Memory B cell (primary cell): ENCODE data around the gene IL20RA.
"Not testable (repeated sequence)": the region's sequence is repeated elsewhere in the genome, so short reads cannot be mapped to it uniquely, and the experiment has no call there.

Source experiments
- ATAC-seq: fragments of 150-1000 bp; cut with Tn5 transposase; 2 replicates; pipeline ENCODE4 v1.10.0; 2021; ENCODE audit warnings: low read depth, mild to moderate bottlenecking, moderate library complexity
- DNase-seq, 2 donors: peaks; one replicate each; pipeline ENCODE4 v3.0.0; 2022; ENCODE audit warnings: low spot score in 2 of 2
- H3K27ac Mint-ChIP-seq: one replicate; pipeline ENCODE4 v1.8.0; 2022; ENCODE audit warnings: mild to moderate bottlenecking, moderate library complexity, mixed read lengths
- H3K27me3 Mint-ChIP-seq: one replicate; pipeline ENCODE4 v1.8.0; 2022; ENCODE audit warnings: mixed read lengths
- H3K36me3 Mint-ChIP-seq: one replicate; pipeline ENCODE4 v1.8.0; 2022; ENCODE audit warnings: mild to moderate bottlenecking, mixed read lengths
- H3K4me1 Mint-ChIP-seq: one replicate; pipeline ENCODE4 v1.8.0; 2022; ENCODE audit warnings: mixed read lengths
- H3K4me3 Mint-ChIP-seq: one replicate; pipeline ENCODE4 v1.8.0; 2022; ENCODE audit warnings: mild to moderate bottlenecking, moderate library complexity, mixed read lengths
- H3K9me3 Mint-ChIP-seq: one replicate; pipeline ENCODE4 v1.8.0; 2022; ENCODE audit warnings: mixed read lengths

IL20RA gene

GRCh38 chr6:137044366-137045221, at the start of gene IL20RA:
Gene IL20RA, minus strand, starts transcription at chr6:137044965. Its CDS starts 237 bp downstream, at chr6:137044728.
- Mint-ChIP-seq H3K27ac (no peak within 1 kb of the TSS), H3K27me3 (peaks cover 34% of the 10 kb centered on the region), H3K9me3 (no peaks in the 10 kb centered on the region), H3K4me3 (peak within 1 kb of the TSS; percentile 80), H3K36me3 (no peaks in the 10 kb centered on the region), H3K4me1 (peaks cover 3% of the 10 kb centered on the region)
- ATAC-seq (peak; percentile 75), DNase-seq (peak; percentile 11 to 41)

- DNase-seq, result no peak
- H3K4me3 Mint-ChIP-seq, result no peak overlapping the region
- H3K27me3 Mint-ChIP-seq, result no peaks in the 10 kb centered on the region
- peaks cover 28% of the 10 kb centered on the region for H3K4me1 Mint-ChIP-seq
- ATAC-seq, result no peak
- no peak overlapping the region for H3K27ac Mint-ChIP-seq
- H3K36me3 Mint-ChIP-seq, result no peaks in the 10 kb centered on the region
- H3K9me3 Mint-ChIP-seq, result no peaks in the 10 kb centered on the region
These were observed 48.7 kb upstream of the IL20RA start for GRCh38 chr6:137093183-137094069.

GRCh38 chr6:137092018-137092417, 47.3 kb upstream of the IL20RA start:
- no peak overlapping the region for H3K27ac Mint-ChIP-seq
- no peak overlapping the region for H3K4me3 Mint-ChIP-seq
- H3K4me1 Mint-ChIP-seq, result peaks cover 24% of the 10 kb centered on the region
- no peaks in the 10 kb centered on the region for H3K36me3 Mint-ChIP-seq
- H3K27me3 Mint-ChIP-seq, result no peaks in the 10 kb centered on the region
- no peak for DNase-seq
- no peaks in the 10 kb centered on the region for H3K9me3 Mint-ChIP-seq
- no peak for ATAC-seq

- no peaks in the 10 kb centered on the region for H3K27me3 Mint-ChIP-seq
- no peak overlapping the region for H3K4me3 Mint-ChIP-seq
- ATAC-seq (no peak), DNase-seq (no peak)
- H3K27ac Mint-ChIP-seq, result no peak overlapping the region
- H3K36me3 Mint-ChIP-seq, result no peaks in the 10 kb centered on the region
- H3K9me3 Mint-ChIP-seq, result no peaks in the 10 kb centered on the region
- peaks cover 10% of the 10 kb centered on the region for H3K4me1 Mint-ChIP-seq
These were observed 44.5 kb upstream of the IL20RA start for GRCh38 chr6:137089305-137089704.

- Mint-ChIP-seq H3K4me3 (no peak overlapping the region), H3K27ac (no peak overlapping the region), H3K4me1 (peaks cover 3% of the 10 kb centered on the region), H3K9me3 (no peaks in the 10 kb centered on the region), H3K36me3 (no peaks in the 10 kb centered on the region), H3K27me3 (no peaks in the 10 kb centered on the region)
- DNase-seq, result no peak
- no peak for ATAC-seq
These were observed 43.1 kb upstream of the IL20RA start for GRCh38 chr6:137087902-137088301.

GRCh38 chr6:137086031-137086430, 41.3 kb upstream of the IL20RA start:
- H3K4me3 Mint-ChIP-seq, result no peak overlapping the region
- H3K27ac Mint-ChIP-seq, result no peak overlapping the region
- no peaks in the 10 kb centered on the region for H3K27me3 Mint-ChIP-seq
- ATAC-seq, result no peak
- no peak for DNase-seq
- H3K4me1 Mint-ChIP-seq, result peaks cover 3% of the 10 kb centered on the region
- no peaks in the 10 kb centered on the region for H3K36me3 Mint-ChIP-seq
- no peaks in the 10 kb centered on the region for H3K9me3 Mint-ChIP-seq

- DNase-seq, result no peak
- no peak for ATAC-seq
- Mint-ChIP-seq H3K36me3 (no peaks in the 10 kb centered on the region), H3K4me1 (peaks cover 3% of the 10 kb centered on the region), H3K27me3 (no peaks in the 10 kb centered on the region), H3K27ac (no peak overlapping the region), H3K4me3 (no peak overlapping the region), H3K9me3 (no peaks in the 10 kb centered on the region)
These were observed 40.3 kb upstream of the IL20RA start for GRCh38 chr6:137084865-137085617.

GRCh38 chr6:137084090-137084489, 39.3 kb upstream of the IL20RA start:
- no peak for ATAC-seq
- no peaks in the 10 kb centered on the region for H3K27me3 Mint-ChIP-seq

GRCh38 chr6:137081997-137082396, 37.2 kb upstream of the IL20RA start:
- no peaks in the 10 kb centered on the region for H3K36me3 Mint-ChIP-seq
- H3K4me1 Mint-ChIP-seq, result peaks cover 3% of the 10 kb centered on the region
- H3K4me3 Mint-ChIP-seq, result no peak overlapping the region
- no peaks in the 10 kb centered on the region for H3K9me3 Mint-ChIP-seq
- ATAC-seq (no peak), DNase-seq (no peak)
- no peaks in the 10 kb centered on the region for H3K27me3 Mint-ChIP-seq
- no peak overlapping the region for H3K27ac Mint-ChIP-seq

More at GRCh38 chr6:137084090-137084489, 39.3 kb upstream of the IL20RA start:
- Mint-ChIP-seq H3K36me3 (no peaks in the 10 kb centered on the region), H3K9me3 (no peaks in the 10 kb centered on the region), H3K27ac (no peak overlapping the region), H3K4me1 (peaks cover 3% of the 10 kb centered on the region), H3K4me3 (no peak overlapping the region)
- DNase-seq, result no peak

- Mint-ChIP-seq H3K27me3 (no peaks in the 10 kb centered on the region), H3K36me3 (no peaks in the 10 kb centered on the region), H3K9me3 (no peaks in the 10 kb centered on the region), H3K4me3 (no peak overlapping the region), H3K27ac (no peak overlapping the region), H3K4me1 (peaks cover 3% of the 10 kb centered on the region)
- no peak for ATAC-seq
- DNase-seq, result no peak
These were observed 35.9 kb upstream of the IL20RA start for GRCh38 chr6:137080711-137081110.

GRCh38 chr6:137076277-137077068, 31.7 kb upstream of the IL20RA start:
- peaks cover 2% of the 10 kb centered on the region for H3K9me3 Mint-ChIP-seq
- no peak overlapping the region for H3K27ac Mint-ChIP-seq
- H3K36me3 Mint-ChIP-seq, result no peaks in the 10 kb centered on the region
- peak; percentile 51 to 66 for DNase-seq
- no peak overlapping the region for H3K4me3 Mint-ChIP-seq
- H3K4me1 Mint-ChIP-seq, result no peaks in the 10 kb centered on the region
- ATAC-seq, result peak; percentile 100
- H3K27me3 Mint-ChIP-seq, result peaks cover under 1% of the 10 kb centered on the region

GRCh38 chr6:137075790-137076189, 31.0 kb upstream of the IL20RA start:
- not testable (repeated sequence) for H3K27me3 Mint-ChIP-seq, H3K9me3 Mint-ChIP-seq, DNase-seq, H3K36me3 Mint-ChIP-seq, ATAC-seq, H3K4me3 Mint-ChIP-seq, H3K27ac Mint-ChIP-seq, H3K4me1 Mint-ChIP-seq

GRCh38 chr6:137070303-137070702, 25.5 kb upstream of the IL20RA start:
- H3K27ac Mint-ChIP-seq, result no peak overlapping the region
- no peak for DNase-seq
- H3K36me3 Mint-ChIP-seq, result no peaks in the 10 kb centered on the region
- no peak overlapping the region for H3K4me3 Mint-ChIP-seq
- no peaks in the 10 kb centered on the region for H3K4me1 Mint-ChIP-seq
- ATAC-seq, result no peak
- peaks cover 20% of the 10 kb centered on the region for H3K27me3 Mint-ChIP-seq
- H3K9me3 Mint-ChIP-seq, result peaks cover 2% of the 10 kb centered on the region
